ENCODE results near the gene SNAPIN. TPM values are rescaled to one million over a fixed set of nuclear protein-coding genes. Genes with fewer than 3 reads are reported as not detected.

Gene SNAPIN
- total RNA-seq, 1 experiment from 2014 or later, result 29.0 TPM

DNA sequence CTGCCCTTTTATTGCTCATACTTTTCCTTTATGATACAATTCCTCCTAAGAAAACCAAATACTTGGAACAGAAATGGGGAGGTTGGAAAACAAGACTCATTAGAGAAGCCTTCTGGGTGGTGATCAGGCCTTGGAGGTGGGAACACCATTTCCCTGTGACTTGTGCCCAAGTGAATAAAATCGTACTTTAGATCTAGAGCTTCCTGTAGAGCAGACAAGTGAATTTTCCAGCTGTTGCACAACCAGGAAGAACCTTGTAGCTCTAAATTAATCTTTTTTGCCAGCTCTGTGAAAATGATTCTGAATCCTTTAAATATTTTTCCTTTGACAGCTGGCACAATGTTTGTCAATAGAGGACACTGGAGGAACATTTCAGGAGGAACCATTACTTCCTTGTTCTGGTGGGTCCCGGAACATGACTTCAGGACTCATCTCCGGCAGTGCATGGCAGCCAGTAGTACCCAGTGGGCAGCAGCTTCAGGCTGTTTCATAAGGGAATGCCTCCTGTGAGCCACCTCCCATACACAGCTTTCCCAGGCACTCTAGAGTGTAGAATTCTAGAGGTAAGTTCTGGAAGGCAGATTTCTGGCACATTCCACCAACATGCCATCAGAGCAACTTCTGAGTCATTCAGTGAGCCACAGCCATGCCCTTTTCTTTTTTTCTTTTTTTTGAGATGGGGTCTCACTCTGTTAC, 5.5 kb upstream of the SNAPIN start:
- H3T11ph ChIP-seq (ENCODE audit: low read length), result no peak overlapping the region
- no peak overlapping the region for H2BK20ac ChIP-seq (ENCODE audit: low read depth, low read length, poor library complexity, severe bottlenecking)
- no peaks in the 10 kb centered on the region for H3K79me1 ChIP-seq (ENCODE audit: insufficient read depth, low read depth, low read length, poor library complexity, severe bottlenecking)
- no peak overlapping the region for H3K18ac ChIP-seq (ENCODE audit: insufficient read length, low read depth, low read length)
- no peak overlapping the region for H2AFZ ChIP-seq (ENCODE audit: low read length)
- no peak overlapping the region for H4K5ac ChIP-seq (ENCODE audit: insufficient read length, low read depth, low read length)
- H3K9me3 ChIP-seq (ENCODE audit: control insufficient read depth, low read depth, low read length), result no peaks in the 10 kb centered on the region
- H4K91ac ChIP-seq (ENCODE audit: insufficient read length, low read depth, low read length), result no peak overlapping the region
- no peak overlapping the region for H3K9ac ChIP-seq (ENCODE audit: extremely low read depth, insufficient read length, low read length)
- H3K79me2 ChIP-seq (ENCODE audit: insufficient read depth, low read length), result no peaks in the 10 kb centered on the region
- H2BK15ac ChIP-seq (ENCODE audit: low read depth, low read length), result no peak overlapping the region
- no peak overlapping the region for H3K4me2 ChIP-seq (ENCODE audit: insufficient read depth, insufficient read length, low read length)
- no peaks in the 10 kb centered on the region; a peak in 1 of 5 replicates for H3K9me3 Mint-ChIP-seq
- H4K8ac ChIP-seq (replicated peaks; ENCODE audit: insufficient read length, low read depth, low read length), result no peak overlapping the region
- no peak overlapping the region for H3K27ac ChIP-seq (ENCODE audit: insufficient read length, low read depth, low read length)
- no peak overlapping the region for H2BK12ac ChIP-seq (ENCODE audit: insufficient read length, low read depth, low read length)
- no peaks in the 10 kb centered on the region for H3K4me1 ChIP-seq (ENCODE audit: insufficient read depth, low read length)
- DNase-seq, result no peak
- peaks cover under 1% of the 10 kb centered on the region in 2 experiments; a peak in 1 of 4 replicates for H3K4me1 Mint-ChIP-seq
- H2BK120ac ChIP-seq (ENCODE audit: low read depth, low read length, poor library complexity, severe bottlenecking), result no peak overlapping the region
- WGBS (ENCODE audit: extremely low coverage, insufficient read length, low lambda C conversion rate), result no CpG with 5 or more reads among the region's 3 CpGs
- H3K23me2 ChIP-seq (ENCODE audit: insufficient read length, low read depth, low read length, poor library complexity, severe bottlenecking), result no peaks in the 10 kb centered on the region
- peaks cover 4% of the 10 kb centered on the region; the same call in 1 of the 2 replicates for H3K27me3 Mint-ChIP-seq (ENCODE audit: low read depth)
- H3K56ac ChIP-seq (ENCODE audit: insufficient read length, low read depth, low read length), result no peak overlapping the region
- no peak overlapping the region for H2BK5ac ChIP-seq (ENCODE audit: insufficient read length, low read length)
- H3K23ac ChIP-seq (ENCODE audit: insufficient read length, low read depth, low read length), result no peak overlapping the region
- H4K20me1 ChIP-seq (ENCODE audit: control insufficient read depth, insufficient read depth, insufficient read length), result no peaks in the 10 kb centered on the region
- H3K27ac Mint-ChIP-seq, result no peak overlapping the region
- H3K27me3 ChIP-seq (ENCODE audit: insufficient read depth, low read length), result no peaks in the 10 kb centered on the region
- H2AK5ac ChIP-seq (ENCODE audit: insufficient read length, low read length), result no peak overlapping the region
- H3K4me3 Mint-ChIP-seq, result no peak overlapping the region
- TF ChIP-seq, protein P1, sequence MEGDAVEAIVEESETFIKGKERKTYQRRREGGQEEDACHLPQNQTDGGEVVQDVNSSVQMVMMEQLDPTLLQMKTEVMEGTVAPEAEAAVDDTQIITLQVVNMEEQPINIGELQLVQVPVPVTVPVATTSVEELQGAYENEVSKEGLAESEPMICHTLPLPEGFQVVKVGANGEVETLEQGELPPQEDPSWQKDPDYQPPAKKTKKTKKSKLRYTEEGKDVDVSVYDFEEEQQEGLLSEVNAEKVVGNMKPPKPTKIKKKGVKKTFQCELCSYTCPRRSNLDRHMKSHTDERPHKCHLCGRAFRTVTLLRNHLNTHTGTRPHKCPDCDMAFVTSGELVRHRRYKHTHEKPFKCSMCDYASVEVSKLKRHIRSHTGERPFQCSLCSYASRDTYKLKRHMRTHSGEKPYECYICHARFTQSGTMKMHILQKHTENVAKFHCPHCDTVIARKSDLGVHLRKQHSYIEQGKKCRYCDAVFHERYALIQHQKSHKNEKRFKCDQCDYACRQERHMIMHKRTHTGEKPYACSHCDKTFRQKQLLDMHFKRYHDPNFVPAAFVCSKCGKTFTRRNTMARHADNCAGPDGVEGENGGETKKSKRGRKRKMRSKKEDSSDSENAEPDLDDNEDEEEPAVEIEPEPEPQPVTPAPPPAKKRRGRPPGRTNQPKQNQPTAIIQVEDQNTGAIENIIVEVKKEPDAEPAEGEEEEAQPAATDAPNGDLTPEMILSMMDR (conservative IDR thresholded peaks at IDR 0.05), result no peak
- no peak overlapping the region; the same call in 1 of the 2 replicates for H3K14ac ChIP-seq (ENCODE audit: insufficient read depth, low read length)
- H3K36me3 Mint-ChIP-seq (ENCODE audit: insufficient read depth in 1 of 3, low read depth in 3 of 3), result no peaks in the 10 kb centered on the region
- no peak overlapping the region for H3K4ac ChIP-seq (ENCODE audit: low read depth, low read length)

Data from H9 (cell line).